GM13976 (cell line): ENCODE measurements around the gene ITPRIP.

Source experiments
- DNase-seq: peaks from one replicate; pipeline ENCODE4 v3.0.0; 2012; ENCODE audit warnings: low spot score
- CTCF ChIP-seq: IDR thresholded peaks from 2 replicates; pipeline ENCODE4 v1.5.1; 2012; ENCODE audit warnings: borderline replicate concordance, mild to moderate bottlenecking; ENCODE audit not compliant: insufficient read depth; ENCODE audit errors: extremely low read depth, missing control alignments, control extremely low read depth
- in situ Hi-C: fragments of 300-500 bp; cut with MboI; formaldehyde crosslinking; loops from one replicate; pipeline ENCODE4 v1.12.0; 2022; ENCODE audit warnings: low sequenced_read_pairs, mixed read lengths, inconsistent platforms; ENCODE audit not compliant: unreplicated experiment

The ITPRIP gene

GRCh38 chr10:104274762-104275721 is 63.2 kb downstream of the ITPRIP start:
- DNase-seq, result peak; percentile 79
- peak; percentile 76 for TF ChIP-seq CTCF
- in situ Hi-C loops, result no loop called here

- in situ Hi-C loops, result no loop called here
- TF ChIP-seq CTCF, result no peak
- no peak for DNase-seq
These were observed 64.2 kb downstream of the ITPRIP start for GRCh38 chr10:104273899-104274575.

GRCh38 chr10:104273286-104273685 is 65.0 kb downstream of the ITPRIP start:
- in situ Hi-C loops, result no loop called here
- TF ChIP-seq CTCF, result no peak
- no peak for DNase-seq

- DNase-seq, result peak; percentile 100
- in situ Hi-C loops, result no loop called here
- TF ChIP-seq CTCF, result no peak
These were observed 69.3 kb downstream of the ITPRIP start, which contains the start of gene GSTO2 for GRCh38 chr10:104268713-104269645. Gene GSTO2, plus strand, starts transcription at chr10:104269184. Its CDS starts 5,732 bp downstream, at chr10:104274916.

- in situ Hi-C loops, result no loop called here
- no peak for TF ChIP-seq CTCF
- DNase-seq, result no peak
These were observed 69.9 kb downstream of the ITPRIP start for GRCh38 chr10:104268405-104268712.

GRCh38 chr10:104267721-104268404 is 70.4 kb downstream of the ITPRIP start:
- TF ChIP-seq CTCF, result no peak
- in situ Hi-C loops, result no loop called here
- no peak for DNase-seq
